HG02678 (cell line): Measurements from ENCODE around the gene CCNJL.
A peak's percentile ranks its signal among the peaks of the same experiment; 100 is the strongest.
"Not testable (repeated sequence)": the region's sequence is repeated elsewhere in the genome, so short reads cannot be mapped to it uniquely, and the experiment has no call there.

ENCODE experiments used
- ATAC-seq: cut with Tn5 transposase; IDR thresholded peaks from one replicate; pipeline ENCODE4 v1.9.1; 2021; ENCODE audit warnings: mild to moderate bottlenecking, moderate library complexity; ENCODE audit not compliant: unreplicated experiment

The CCNJL gene

GRCh38 chr5:160334716-160335115 lies 22.4 kb upstream of the CCNJL start:
- not testable (repeated sequence) for ATAC-seq

GRCh38 chr5:160333721-160334120 lies 21.4 kb upstream of the CCNJL start:
- no peak for ATAC-seq

GRCh38 chr5:160330212-160330611 lies 17.8 kb upstream of the CCNJL start:
- ATAC-seq, result no peak

GRCh38 chr5:160327818-160328217 lies 15.5 kb upstream of the CCNJL start:
- ATAC-seq, result no peak

GRCh38 chr5:160326981-160327380 lies 14.6 kb upstream of the CCNJL start:
- no peak for ATAC-seq

- ATAC-seq, result no peak
Measured at GRCh38 chr5:160325716-160326115, 13.4 kb upstream of the CCNJL start.

GRCh38 chr5:160324886-160325285 lies 12.5 kb upstream of the CCNJL start:
- ATAC-seq, result no peak

- ATAC-seq, result no peak
Measured at GRCh38 chr5:160318409-160318808, 6.0 kb upstream of the CCNJL start.

- no peak for ATAC-seq
Measured at GRCh38 chr5:160317434-160317833, 5.1 kb upstream of the CCNJL start.

GRCh38 chr5:160315968-160316367 lies 3.6 kb upstream of the CCNJL start:
- no peak for ATAC-seq

GRCh38 chr5:160312960-160313727 lies 780 bp upstream of the CCNJL start:
- ATAC-seq, result no peak

GRCh38 chr5:160311491-160312133 lies 752 bp downstream of the CCNJL start:
- peak; percentile 16 for ATAC-seq

- ATAC-seq, result no peak
Measured at GRCh38 chr5:160310552-160311295, 1.6 kb downstream of the CCNJL start.

GRCh38 chr5:160310140-160310539 lies 2.2 kb downstream of the CCNJL start:
- ATAC-seq, result no peak

GRCh38 chr5:160306696-160307095 lies 5.7 kb downstream of the CCNJL start:
- ATAC-seq, result no peak

- ATAC-seq, result no peak
Measured at GRCh38 chr5:160305319-160305718, 7.0 kb downstream of the CCNJL start.

- no peak for ATAC-seq
Measured at GRCh38 chr5:160303690-160304089, 8.7 kb downstream of the CCNJL start.

- ATAC-seq, result no peak
Measured at GRCh38 chr5:160298189-160298588, 14.2 kb downstream of the CCNJL start.

- no peak for ATAC-seq
Measured at GRCh38 chr5:160297776-160298175, 14.6 kb downstream of the CCNJL start.

- ATAC-seq, result no peak
Measured at GRCh38 chr5:160297004-160297403, 15.4 kb downstream of the CCNJL start.

GRCh38 chr5:160296496-160296895 lies 15.9 kb downstream of the CCNJL start:
- no peak for ATAC-seq
